Kidney glomerular epithelial cell (primary cell): Measurements from ENCODE around the gene TMEM271.

ENCODE experiments used
- DNase-seq: peaks from one replicate; lab custom pipeline; 2025; lab: John Stamatoyannopoulos, UW

Gene TMEM271

GRCh38 chr4:534101-534575, 42.0 kb downstream of the TMEM271 start:
- no peak for DNase-seq

DNA sequence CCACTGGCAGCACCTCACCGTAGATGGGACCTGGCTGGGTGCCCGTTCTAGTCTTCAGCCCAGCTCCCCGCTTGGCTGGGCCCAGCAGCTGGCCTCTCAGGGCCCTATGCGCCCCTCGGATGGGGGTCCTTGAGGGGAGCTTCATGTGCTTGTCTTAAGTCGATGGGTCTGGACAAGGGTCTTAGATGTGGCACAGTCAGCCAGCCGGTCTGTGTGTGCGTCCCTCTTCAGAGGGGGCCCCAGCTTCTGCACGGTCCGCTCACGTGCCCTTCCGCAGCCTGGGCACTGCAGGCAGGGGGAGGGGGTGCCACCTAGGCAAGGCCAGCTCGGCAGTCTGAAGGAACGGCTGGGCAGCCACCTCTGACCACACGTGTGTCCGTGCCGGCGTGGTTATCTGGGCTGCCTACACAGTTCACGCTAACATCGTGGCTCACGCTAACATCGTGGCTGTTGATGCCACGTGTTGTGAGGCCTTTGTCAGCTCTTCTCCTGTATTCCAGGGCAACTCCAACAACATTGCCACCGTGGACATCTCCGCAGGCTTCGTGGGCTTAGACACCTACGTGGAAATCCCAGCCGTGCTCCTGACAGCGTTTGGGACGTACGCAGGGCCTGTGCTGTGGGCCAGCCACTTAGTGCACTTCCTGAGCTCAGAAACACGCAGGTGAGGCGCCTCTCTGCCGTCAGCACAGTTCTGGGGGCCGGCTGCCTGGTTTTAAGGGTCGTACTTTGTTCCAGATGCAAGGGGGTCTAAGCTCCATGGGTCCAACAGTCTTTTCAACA, 42.6 kb downstream of the TMEM271 start:
- no peak for DNase-seq

DNA sequence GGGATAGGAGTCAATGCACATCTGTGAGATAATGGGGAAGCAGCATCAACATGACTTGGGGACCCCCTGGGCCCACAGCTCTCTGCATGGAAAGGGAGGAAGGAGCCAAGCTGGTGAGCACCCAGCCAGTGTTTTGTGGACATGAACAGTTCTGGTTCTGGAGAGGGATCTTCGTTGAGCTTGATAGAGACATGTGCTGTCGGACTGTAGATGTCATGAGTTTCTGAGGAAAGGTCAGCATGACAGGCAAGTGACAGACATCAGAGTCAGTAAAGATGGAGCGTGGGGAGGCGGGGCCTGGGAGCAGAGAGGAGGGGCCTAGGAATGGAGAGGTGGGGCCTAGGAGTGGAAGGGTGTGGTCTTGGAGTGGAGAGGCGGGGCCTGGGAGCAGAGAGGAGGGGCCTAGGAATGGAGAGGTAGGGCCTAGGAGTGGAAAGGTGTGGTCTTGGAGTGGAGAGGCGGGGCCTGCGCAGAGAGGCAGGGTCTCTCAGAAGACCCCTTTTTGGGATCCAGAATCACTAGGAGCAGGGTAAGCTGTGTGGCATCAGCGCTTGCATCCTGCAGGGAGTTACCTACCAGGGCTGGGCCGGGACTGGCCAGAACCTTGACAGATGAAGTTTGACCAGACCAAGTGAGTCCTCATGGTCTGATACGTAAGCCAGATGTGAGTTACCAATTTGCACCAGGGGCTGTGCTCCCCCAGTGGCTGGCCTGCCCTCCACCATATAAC, 43.3 kb downstream of the TMEM271 start:
- DNase-seq = no peak

GRCh38 chr4:531721-532565, 44.2 kb downstream of the TMEM271 start:
- DNase-seq = no peak

DNA sequence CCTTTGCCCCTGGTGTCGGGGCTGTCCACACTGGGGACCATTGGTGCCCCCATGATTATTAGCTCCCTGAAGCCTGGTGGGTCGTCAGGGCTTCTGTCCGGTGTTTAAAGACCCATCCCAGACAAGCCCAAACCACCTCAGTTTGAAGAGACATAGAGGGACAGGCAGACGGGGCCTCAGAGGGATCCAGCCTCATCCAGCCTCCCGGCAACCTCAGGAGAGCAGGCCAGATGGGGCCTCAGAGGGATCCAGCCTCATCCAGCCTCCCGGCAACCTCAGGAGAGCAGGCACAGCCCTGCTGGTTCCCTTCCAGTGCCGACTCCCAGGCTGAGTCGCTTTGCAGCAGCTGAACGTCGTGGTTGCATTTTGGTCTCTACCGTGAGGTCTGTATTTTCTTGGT, 45.0 kb downstream of the TMEM271 start:
- no peak for DNase-seq

DNA sequence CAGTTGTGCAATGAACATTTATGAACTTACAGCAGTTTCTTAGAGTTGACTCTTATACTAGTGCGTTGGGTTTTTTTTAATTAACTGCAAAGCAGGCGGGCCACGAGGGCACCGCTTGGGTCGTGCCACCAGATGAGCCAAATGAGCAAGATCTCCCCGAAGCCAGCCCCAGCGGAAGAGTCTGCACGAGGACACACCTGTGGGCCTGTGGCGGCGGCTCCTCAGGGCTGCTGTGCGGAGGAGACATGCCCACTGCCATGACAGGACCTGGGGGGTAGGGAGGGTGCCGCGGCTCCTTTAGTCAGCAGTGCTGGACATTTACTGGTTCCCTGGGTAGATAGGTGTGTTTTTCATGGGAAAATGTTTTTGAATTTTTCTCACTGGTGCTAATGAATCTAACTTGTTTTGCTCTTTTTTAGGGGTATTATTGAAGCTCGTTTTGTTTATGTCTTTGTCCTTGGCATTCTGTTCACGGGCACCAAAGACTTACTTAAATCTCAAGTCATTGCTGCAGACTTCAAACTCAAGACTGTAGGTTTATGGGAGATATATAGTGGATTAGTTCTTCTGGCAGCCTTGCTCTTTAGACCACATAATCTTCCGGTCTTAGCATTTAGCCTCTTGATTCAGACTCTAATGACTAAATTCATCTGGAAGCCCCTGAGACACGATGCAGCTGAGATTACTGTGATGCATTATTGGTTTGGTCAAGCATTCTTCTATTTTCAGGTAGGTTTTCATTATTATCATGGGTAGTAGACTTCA, 45.9 kb downstream of the TMEM271 start:
- no peak for DNase-seq

DNA sequence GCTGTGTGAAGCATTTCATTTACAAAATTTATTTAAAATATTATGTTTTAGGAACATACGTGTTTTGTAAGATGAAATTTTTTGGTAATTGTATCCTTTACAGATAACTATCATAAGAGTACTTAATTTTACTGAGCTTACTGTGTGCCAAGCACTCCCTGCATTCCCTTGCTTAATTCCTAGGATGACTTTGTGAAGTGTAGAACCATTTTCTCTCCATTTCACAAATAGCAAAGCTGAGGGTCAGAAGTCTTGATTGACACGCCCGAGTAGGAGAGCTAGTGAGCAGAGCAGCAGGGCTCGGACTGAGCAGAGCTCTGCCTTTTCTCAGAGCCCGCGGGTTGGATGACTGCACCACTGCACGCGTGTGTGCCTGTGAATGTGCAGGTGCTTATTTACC, 46.5 kb downstream of the TMEM271 start:
- no peak for DNase-seq

- DNase-seq = no peak
Measured at GRCh38 chr4:528835-529234, 47.3 kb downstream of the TMEM271 start.

DNA sequence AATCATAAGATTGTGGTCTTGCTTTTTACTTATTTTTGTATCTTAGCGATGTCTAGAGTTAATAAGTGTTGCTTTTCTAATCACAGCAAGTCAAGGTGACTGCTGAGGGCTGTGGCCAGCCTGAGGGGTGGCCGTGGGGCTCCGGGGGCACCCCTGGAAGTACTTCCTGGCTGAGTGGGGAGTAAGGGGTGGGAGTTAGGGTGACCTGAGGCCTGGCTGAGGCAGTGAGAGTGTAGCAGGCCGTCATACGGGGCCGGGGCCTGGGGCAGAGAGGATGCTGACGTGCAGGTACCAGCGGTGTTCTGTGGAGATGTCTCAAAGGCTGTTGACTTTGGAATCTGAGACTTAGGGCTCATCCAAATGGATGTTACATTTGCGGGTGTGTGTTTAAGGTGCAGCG, 47.8 kb downstream of the TMEM271 start:
- no peak for DNase-seq

- DNase-seq = no peak
Measured at GRCh38 chr4:526971-527460, 49.1 kb downstream of the TMEM271 start.

GRCh38 chr4:526189-526909, 49.7 kb downstream of the TMEM271 start:
- DNase-seq = no peak

DNA sequence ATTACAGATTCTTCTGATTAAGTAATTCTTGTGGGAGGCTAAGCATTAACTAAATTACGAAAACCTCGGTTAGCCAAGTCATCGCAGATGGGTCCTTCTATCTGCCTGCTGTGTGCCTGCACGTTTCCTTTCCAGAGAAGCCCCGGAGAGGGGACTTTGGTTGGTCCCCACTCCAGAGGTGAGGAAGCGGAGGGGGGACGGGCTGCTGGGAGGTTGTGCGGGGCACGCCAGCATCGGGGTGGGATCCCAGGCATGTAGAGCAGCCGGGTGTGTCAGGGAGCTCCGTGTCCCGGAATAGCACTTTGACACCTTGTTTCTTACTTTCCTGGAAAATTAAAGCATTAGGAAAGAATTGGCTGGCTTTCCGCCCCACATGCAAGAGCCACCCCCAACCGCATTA, 50.4 kb downstream of the TMEM271 start:
- DNase-seq = no peak

- no peak for DNase-seq
Measured at GRCh38 chr4:524196-524595, 51.9 kb downstream of the TMEM271 start.
